SKM-1 (cell line): ENCODE measurements around the gene NUP214.

Source experiments
- DNase-seq: peaks from one replicate; lab custom pipeline; 2025; ENCODE audit not compliant: unreplicated experiment; lab: John Stamatoyannopoulos, UW

Gene NUP214

DNA sequence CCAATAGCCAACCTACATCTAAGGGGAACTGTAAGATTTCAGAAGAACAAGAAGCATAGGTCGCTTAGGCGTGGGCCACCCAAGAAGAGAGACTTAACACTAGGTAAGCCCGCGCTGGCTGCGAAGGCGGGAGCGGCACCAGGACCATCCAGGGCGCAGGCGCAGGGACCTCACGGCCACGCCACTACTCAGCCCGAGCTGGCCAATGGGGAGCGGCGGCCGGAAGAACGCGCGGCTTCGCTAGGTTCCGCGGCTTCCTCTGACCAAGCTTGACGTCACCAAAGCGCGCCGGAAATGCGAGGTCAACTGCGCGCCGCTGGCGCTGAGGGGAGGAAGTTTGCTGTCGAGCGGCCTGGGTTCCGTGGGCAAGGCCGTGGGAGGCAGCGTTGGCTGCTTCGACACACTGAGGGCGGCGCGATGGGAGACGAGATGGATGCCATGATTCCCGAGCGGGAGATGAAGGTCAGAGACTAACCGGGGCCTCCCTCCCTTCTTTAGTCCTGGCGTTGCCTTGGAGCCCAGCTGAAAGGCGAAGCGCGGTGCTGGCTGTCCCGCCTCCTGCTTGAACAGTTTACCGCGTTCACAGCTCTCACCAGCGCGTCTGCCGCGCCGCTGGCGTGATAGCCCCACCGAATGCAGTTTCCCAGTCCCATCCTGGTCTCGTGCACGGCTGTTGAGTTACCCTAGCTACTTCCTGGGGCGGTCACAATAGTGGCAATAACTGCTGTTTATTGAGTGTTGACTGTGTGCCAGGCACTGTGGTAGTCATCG is at the start of gene NUP214:
TSS of gene NUP214 (plus strand) at position 299 of the 771 bp plus-strand sequence. CDS start at position 418, 119 bp downstream.
- DNase-seq, result peak; percentile 93

DNA sequence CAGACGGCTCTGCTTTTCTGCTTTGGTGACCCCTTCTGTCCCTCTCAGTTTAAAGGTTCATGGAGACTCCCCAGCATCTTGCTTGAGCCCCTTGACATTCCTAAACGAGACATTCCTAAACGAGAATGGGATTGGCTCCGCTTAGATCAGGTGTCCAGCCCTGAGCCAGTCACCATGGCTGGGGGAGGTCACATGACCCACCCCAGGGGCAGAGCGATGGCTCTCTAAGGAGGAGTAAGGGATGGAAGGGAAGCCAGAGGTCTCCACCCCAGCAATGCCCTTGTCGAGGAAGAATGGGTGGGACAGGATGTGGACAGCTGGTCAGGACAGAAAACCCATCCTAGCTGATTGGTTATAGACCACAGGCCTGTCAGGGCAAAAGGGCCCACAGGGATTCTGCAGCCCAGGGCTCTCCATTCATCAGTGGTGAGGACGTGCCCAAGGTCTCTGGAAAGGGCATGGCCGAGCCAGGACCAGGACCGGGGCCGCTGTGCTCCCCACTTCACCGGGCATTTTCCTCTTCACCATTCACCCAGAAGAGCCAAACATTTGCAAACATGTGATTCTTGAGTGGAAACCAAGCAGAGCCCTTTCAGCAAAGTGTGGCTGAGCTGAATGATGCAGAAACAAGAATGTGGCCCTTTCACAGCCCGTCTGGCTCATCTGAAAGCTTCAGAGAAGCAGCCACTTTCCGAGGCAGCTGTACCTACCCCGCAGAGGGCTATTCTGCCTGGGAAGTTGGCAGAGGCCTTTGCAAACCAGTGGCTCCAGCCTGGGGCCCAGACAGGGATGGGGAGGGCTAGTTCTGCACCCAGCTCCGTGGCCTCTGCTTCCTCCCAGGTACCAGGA is 48.8 kb upstream of the NUP214 start:
- DNase-seq, result no peak

DNA sequence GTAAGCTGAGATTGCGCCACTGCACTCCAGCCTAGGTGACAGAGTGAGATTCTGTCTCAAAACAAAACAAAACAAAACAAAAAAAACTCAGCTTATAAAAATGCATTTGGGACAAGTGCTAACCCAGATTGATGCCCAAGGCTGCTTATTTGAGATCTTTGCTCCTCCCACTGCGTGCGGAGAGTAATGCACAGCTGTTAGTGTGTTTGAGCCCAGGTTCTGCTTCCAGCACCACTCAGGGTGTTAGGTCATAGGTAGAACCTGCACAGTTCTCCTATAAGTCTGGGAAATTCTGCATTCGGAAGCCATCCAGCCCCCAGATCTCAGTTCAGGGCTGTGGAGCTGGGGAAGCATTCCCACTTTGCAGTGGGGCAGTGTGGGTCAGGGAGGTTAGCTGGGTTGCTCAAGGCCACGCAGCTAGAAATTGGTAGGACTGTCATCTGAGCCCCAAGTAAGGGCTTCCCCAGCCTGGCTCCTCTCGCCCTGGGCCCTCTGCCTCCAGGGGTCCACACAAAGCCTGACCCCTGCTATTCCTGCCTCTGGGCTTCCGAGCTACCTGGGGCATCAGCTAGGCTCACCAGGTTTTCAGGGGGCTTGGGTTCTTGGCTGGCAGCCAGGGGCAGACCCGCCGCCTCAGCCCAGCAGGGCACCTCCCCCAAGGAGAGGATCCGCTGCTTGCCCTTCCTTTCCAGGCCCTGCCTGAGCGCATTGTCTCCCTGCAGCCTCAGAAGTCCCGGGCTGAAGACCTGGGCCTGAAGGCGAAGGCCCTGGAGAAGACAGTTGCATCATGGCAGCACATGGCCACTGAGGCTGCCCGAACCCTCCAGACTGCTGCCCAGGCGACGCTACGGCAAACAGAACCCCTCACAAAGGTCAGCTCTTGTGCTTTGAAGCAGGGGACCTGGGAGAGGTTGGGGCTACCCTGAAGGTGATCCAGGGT is 46.7 kb upstream of the NUP214 start:
- no peak for DNase-seq

DNA sequence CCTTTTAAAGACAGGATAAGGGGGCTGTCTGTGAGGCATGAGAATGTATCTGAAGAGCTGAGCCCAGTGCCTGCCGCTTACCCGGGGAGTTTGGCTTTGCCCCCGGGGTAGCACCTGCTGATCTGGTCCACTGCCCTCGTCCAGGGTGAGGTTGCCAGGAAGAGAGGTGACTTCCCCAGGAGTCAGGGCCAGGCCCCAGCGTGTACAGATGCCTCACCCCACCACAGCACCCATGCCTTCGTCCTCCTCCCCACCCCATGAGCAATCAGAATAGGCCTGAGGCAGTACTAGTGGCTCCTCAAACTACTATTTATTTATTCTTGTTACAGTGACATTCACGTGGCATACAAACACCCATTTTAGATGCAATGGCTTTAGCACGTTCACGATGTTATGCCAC is 44.8 kb upstream of the NUP214 start:
- no peak for DNase-seq

DNA sequence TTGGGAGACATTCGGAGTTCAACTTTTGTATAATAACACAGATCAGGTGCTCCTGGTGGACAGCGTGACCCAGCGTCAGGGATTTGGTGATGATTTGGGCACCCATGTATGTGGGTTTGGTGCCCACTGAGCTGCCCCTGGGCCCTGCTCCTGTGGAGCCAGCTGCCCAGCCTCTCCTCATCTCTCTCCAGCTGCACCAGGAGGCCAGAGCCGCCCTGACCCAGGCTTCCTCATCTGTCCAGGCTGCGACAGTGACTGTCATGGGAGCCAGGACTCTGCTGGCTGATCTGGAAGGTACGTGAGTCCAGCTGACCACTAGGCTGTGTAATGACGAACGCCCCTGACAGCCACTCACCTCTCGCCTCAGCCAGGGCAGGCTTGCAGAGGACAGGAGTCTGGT is 43.5 kb upstream of the NUP214 start:
- DNase-seq, result no peak

DNA sequence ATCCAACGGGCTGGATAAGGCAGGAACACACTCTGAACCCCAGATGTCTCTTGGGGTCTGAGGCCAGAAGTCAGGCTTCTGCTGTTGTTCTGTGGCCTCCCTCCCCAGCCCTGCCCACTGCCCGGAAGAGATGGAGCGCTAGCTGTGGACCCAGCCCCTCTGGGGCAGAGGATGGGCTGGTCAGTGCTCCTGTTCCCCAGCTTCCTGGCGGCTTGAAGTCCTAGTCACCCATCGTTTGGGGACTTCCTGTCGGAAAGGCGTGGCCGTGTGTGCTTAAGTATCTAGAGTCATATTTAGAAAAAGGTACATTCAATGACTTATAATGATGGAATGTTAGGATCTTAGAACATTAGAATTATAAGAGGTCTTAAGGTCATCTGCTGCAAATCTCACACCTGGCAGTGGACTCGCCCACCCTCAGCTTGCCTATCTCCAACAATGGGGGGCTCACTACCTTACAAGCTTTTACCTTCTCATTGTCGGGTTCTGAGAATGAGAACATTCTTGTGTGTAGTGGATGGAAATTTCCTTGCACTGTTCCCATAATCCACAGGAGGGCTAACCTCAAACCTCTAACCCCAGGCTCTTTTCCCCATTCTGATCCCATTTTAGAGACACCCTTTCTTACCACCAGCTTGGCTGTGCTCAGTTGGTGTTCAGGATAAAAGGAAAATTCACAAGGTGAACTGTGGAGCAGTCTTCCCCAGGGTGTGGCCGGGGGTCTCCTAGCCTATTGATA is 42.4 kb upstream of the NUP214 start:
- DNase-seq, result no peak

DNA sequence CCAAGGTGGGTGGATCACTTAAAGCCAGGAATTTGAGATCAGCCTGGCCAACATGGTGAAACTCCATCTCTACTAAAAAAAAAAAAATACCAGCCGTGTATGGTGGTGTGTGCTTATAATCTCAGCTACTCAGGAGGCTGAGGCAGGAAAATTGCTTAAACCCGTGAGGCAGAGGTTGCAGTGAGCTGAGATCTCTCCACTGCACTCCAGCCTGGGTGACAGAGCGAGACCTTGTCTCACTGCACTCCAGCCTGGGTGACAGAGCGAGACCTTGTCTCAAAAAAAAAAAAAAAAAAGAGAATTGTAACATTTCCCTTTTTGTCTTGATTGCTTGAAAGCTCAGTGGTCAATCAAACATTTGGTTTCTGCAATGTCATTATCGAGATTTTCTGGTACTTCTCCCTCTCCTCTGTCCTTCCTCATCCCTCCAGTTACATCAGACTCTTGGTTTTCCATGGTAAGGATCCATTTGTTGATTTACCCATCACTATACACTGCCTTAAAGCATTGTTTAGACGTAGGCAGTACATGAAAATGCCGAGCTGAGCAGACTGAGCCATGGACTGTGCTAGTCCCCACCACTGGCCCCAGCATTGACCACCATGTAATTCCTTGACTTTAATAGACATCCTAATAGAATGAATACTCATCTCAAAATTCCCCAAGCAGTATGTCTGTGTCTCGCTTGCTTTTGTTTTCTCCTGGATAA is 40.6 kb upstream of the NUP214 start:
- no peak for DNase-seq

DNA sequence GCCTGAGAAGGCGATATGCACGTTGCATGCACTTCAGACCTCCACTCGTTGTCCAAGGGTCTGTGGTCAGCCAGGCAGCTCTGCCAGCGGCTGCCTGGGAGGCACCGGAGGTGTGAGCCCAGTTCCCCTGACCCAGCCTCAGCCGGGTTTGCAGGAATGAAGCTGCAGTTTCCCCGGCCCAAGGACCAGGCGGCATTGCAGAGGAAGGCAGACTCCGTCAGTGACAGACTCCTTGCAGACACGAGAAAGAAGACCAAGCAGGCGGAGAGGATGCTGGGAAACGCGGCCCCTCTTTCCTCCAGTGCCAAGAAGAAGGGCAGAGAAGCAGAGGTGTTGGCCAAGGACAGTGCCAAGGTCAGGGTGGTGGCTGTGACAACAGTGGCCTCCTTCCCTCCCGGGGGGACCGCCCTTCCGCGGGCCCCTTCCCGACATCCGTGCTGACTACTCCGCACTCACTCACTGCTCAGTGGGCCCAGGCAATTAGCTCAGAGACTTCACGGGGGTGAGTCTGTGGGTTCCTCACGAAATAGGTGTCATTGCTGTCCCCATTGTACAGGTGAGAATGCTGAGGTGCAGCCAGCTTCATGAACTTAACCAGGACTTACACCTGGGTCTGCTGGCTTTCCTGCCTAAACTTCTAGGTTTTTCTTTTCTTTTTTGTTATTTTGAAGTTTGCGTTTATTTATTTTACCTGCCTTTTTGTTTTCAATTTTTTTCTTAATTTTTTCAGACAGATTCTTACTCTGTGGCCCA is 39.8 kb upstream of the NUP214 start:
- DNase-seq, result no peak

DNA sequence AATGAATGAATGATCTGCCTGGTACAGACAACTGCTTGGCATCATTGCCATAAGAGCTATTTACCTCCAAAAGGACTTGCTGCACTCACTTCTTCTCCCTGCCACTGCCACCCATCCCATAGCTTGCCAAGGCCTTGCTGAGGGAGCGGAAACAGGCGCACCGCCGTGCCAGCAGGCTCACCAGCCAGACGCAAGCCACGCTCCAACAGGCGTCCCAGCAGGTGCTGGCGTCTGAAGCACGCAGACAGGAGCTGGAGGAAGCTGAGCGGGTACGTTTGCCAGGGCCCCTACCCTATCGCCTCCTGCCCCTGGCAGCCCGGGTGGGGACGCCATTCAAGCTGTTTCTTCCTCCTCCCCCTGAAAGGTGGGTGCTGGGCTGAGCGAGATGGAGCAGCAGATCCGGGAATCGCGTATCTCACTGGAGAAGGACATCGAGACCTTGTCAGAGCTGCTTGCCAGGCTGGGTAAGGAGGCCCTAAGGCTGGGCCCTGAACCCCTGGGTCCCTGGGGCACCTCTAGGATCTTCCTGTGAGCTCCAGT is 38.0 kb upstream of the NUP214 start:
- no peak for DNase-seq

DNA sequence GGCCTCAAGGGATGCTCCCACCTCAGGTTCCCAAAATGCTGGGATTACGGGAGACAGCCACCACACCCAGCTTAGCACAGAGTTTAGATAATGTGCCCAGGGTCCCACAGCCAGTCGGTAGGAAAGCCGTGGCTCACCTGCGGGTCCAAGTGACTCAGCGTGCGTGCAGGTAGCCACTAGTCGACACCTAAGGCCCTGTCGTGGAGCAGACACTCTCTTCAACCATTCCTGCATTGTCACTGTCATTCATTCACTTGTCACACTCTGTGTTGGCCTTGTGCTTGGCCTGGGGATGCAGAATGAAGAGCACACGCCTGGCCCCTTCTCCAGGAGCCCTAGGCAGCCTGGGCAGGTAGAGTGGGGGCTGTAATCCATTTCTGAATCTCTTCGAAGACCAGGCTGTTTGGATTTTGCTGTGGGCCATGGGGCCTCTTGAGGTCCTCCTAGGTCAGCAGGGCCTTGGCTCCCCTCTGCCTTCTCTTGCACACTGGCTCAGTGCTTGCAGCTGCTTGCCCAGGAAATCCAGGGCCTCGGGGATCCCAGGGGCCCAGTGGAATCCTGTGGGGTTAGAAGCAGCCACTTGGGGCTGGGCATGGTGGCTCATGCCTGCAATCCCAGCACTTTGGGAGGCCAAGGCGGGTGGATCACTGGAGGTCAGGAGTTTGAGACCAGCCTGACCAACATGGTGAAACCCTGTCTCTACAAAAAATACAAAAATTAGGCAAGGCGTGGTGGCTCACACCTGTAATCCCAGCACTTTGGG is 35.2 kb upstream of the NUP214 start:
- no peak for DNase-seq

DNA sequence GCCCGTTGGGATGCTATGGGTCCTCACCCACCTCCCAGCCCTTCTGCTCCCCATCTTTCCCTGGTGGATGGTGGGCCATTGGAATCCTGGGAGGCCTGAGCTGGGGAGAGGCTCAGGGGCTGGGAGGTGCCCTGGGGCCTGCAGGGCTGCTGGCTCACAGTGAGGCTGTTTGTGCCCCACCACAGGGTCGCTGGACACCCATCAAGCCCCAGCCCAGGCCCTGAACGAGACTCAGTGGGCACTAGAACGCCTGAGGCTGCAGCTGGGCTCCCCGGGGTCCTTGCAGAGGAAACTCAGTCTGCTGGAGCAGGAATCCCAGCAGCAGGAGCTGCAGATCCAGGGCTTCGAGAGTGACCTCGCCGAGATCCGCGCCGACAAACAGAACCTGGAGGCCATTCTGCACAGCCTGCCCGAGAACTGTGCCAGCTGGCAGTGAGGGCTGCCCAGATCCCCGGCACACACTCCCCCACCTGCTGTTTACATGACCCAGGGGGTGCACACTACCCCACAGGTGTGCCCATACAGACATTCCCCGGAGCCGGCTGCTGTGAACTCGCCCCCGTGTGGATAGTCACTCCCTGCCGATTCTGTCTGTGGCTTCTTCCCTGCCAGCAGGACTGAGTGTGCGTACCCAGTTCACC is 33.9 kb upstream of the NUP214 start:
- DNase-seq, result no peak

DNA sequence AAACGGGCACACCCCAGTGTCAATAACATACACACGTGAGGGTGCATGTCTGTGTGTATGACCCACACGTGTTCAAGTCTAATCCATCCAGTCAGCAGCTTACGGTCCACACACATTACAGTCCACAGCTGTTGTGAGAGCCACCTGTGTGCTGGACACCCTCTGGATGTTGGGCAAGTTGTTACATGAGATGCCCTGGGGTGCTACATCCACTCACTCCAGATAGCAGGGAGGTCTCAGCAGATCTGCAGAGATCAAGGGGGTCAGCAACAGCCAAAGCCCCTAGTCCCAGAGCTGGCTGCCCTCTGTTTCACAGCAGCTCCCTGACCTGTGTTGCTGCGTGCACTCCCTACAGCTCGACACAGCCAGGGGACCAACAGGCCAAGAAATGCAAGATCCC is 33.4 kb upstream of the NUP214 start:
- DNase-seq, result no peak

DNA sequence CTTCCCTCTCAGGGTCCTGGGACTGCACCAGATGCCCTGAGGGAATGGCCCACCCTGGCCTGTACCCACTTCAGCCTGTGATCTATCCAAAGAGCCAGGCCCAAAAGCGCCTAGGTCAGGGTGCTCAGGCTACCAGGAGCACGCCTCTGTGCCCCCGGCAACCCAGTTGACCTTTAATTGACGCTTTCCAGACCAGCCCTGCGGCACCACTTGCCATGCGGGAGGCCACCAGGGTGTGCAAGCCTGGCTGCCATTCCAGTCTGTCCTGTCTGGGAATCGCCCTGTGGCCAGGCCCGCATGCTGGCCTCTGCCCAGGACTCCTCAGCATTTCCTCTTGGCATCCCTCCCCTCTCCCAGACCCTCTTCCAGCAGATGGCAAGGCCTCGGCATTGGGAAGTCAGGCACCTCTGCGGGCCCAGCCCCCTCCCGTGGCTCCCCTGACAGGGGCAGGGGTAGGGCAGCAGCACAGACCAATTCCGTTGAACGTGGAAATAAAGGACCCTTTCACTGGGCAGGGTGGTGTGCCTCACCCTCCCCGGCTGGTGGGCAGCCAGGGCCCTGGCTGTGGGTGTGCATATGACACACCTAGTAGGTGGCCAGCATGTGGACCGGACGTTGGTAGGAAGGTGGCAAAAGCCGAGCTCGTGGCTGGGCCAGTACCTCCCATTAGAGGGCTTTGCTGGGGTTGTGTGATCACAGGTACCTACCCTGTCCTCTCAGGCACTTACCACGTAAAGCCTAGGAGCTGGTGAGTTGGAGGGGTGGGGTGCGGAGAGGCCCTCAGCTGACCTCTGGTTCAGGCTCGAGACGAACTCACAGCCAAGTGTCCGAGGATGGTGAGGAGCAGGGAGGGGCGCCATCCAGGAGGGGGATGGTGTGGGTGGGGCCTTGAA is 32.6 kb upstream of the NUP214 start:
- DNase-seq, result no peak

DNA sequence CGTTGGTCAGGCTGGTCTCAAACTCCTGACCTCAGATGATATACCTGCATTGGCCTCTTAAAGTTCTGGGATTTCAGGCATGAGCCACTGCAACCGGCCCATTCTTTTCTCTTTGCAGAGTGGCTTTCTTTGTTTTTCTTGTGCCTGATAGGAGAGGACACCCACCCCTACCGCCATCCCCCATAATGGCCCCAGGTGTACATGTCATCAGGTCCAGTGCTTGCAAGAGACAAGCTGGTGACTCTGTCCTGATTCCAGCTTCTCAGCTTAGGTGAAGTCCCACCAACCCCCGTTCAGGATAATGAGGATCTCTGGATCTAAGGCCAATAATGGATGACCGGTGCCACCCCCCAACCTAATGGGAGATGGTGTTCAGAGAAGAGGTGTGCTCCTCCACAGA is 31.4 kb upstream of the NUP214 start:
- DNase-seq, result no peak

DNA sequence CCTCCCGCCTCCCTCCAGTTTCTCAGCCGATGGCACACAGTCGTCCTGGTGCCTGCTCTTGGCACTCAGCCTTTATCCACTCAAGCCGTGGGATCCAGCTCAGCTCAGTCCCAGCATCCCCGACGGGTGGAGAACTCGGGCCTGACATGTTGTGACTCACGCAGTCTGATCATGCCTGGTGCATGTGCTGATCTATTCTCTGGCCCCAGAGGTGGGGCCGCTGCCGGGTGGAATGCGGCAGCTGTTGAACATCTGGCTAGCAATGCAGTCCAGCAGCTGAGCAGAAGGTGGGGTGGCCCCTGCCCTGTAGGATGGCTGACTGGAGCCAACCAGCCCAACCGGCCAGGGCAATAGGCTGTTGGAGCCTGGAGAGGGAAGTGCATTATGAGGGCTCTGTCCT is 30.8 kb upstream of the NUP214 start:
- no peak for DNase-seq

DNA sequence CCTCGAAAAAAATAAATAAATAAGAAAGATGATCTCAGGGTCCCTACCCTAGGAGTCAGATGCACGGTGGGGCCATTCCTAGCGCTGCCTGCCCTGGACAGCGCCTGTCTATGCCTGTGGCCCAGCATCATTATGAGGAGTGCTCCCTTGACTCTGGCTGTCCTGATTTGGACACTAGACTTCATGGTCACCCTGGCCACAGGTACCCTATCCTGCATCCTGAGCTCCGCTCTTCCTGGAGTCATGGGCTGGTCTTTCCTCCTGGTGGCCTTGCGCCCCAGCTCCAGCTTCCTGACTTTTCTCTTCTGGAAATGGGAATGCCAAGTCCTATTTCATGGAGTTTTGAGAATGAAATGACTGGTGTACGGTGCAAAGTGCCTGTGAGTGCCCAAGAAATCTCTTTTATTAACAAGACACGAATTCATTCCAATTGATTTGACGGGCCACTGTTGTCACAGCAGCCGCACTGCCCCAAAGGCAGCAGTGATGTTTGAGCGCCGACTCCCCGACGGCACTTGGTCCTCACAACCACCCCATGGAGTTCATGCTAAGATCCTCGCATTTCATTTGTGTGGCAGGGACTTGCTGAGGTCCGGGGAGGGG is 29.6 kb upstream of the NUP214 start:
- DNase-seq, result no peak
